IPS-20b (cell line): ENCODE results near the gene RRBP1.

Source experiments
- H3K27ac ChIP-seq: one replicate; pipeline ENCODE4 v1.5.1; 2013; ENCODE audit warnings: low read length
- H3K27me3 ChIP-seq: 2 replicates; pipeline ENCODE4 v1.6.1; 2013; ENCODE audit warnings: mild to moderate bottlenecking, low read length, inconsistent platforms; ENCODE audit not compliant: insufficient read depth
- H3K36me3 ChIP-seq: 2 replicates; pipeline ENCODE4 v1.6.1; 2013; ENCODE audit warnings: low read depth, mild to moderate bottlenecking, inconsistent platforms, low read length, moderate library complexity; ENCODE audit not compliant: insufficient read depth
- H3K4me1 ChIP-seq: 2 replicates; pipeline ENCODE4 v1.6.1; 2013; ENCODE audit warnings: mild to moderate bottlenecking, control low read depth, inconsistent platforms, low read length, moderate library complexity; ENCODE audit not compliant: insufficient read depth
- H3K4me3 ChIP-seq: 2 replicates; pipeline ENCODE4 v1.5.1; 2013; ENCODE audit warnings: mild to moderate bottlenecking, low read length, inconsistent platforms
- H3K9ac ChIP-seq: 2 replicates; pipeline ENCODE4 v1.6.1; 2013; ENCODE audit warnings: low read depth, mild to moderate bottlenecking, inconsistent platforms, low read length, moderate library complexity
- H3K9me3 ChIP-seq: 2 replicates; pipeline ENCODE4 v1.6.1; 2013; ENCODE audit warnings: mild to moderate bottlenecking, low read depth, low read length, inconsistent platforms; ENCODE audit not compliant: insufficient read depth

RRBP1 gene

DNA sequence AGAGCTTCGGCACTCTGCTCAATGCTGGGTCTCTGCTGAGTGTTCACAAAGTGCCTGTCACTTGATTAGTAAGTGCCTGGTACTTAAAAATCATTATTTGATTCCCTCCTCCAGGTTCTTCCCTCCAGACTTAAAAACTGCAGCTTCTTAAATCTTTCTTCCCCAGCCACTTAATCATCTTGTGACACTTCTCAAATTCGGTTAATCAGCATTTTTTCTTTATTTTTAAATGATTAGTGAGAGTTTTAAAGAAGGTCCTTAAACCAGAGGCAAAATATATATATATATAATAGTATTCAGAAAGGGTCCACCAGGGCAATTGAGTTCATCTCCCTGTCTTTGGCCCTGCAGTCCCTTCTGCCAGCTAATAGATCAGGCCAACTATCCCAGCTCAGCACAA is 9.7 kb upstream of the RRBP1 start:
- 0 out of 2 replicates have a peak, but pooled peaks cover 6% of the 10 kb centered on the region for H3K4me1 ChIP-seq
- no peaks in the 10 kb centered on the region for H3K36me3 ChIP-seq
- no peaks in the 10 kb centered on the region for H3K9me3 ChIP-seq
- H3K4me3 ChIP-seq = no peak overlapping the region
- 0 out of 2 replicates have a peak, but pooled peaks cover 10% of the 10 kb centered on the region for H3K27me3 ChIP-seq
- no peak overlapping the region for H3K27ac ChIP-seq
- no peak overlapping the region for H3K9ac ChIP-seq

GRCh38 chr20:17690144-17690543 is 8.1 kb upstream of the RRBP1 start:
- H3K9ac ChIP-seq = no peak overlapping the region
- H3K36me3 ChIP-seq = no peaks in the 10 kb centered on the region
- 0 out of 2 replicates have a peak, but pooled peaks cover 6% of the 10 kb centered on the region for H3K4me1 ChIP-seq
- 0 out of 2 replicates have a peak, but pooled peaks cover 10% of the 10 kb centered on the region for H3K27me3 ChIP-seq
- H3K9me3 ChIP-seq = no peaks in the 10 kb centered on the region
- H3K4me3 ChIP-seq = no peak overlapping the region
- no peak overlapping the region for H3K27ac ChIP-seq

DNA sequence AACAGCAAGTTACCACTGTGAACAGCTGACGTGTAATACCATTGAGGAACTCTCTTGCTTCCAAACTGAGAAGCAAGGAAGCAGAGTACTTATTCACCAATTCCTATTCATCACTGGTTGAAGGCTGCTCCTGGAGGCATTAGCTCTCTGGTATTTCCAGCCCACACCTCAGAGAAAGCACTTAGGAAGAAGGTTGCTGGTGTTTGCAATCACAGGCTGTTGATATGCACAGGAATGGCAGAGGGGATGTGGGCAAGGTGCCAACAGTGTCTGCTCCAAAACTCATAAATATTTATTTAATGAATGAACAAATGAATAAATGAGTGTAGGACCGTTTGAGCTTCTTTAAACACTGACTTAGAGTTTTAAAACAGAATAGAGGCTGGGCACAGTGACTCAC is 6.9 kb upstream of the RRBP1 start:
- Histone ChIP-seq H3K36me3 (no peaks in the 10 kb centered on the region), H3K27me3 (0 out of 2 replicates have a peak, but pooled peaks cover 16% of the 10 kb centered on the region), H3K4me3 (no peak overlapping the region), H3K4me1 (0 out of 2 replicates have a peak, but pooled peaks cover 6% of the 10 kb centered on the region), H3K9me3 (no peaks in the 10 kb centered on the region), H3K9ac (no peak overlapping the region), H3K27ac (no peak overlapping the region)

- Histone ChIP-seq H3K36me3 (no peaks in the 10 kb centered on the region), H3K9me3 (no peaks in the 10 kb centered on the region), H3K27ac (no peak overlapping the region), H3K27me3 (0 out of 2 replicates have a peak, but pooled peaks cover 12% of the 10 kb centered on the region), H3K4me1 (peaks cover 2% of the 10 kb centered on the region; the same call in 1 of the 2 replicates), H3K9ac (no peak overlapping the region), H3K4me3 (no peak overlapping the region)
These were observed 5.8 kb upstream of the RRBP1 start for GRCh38 chr20:17687800-17688199.

DNA sequence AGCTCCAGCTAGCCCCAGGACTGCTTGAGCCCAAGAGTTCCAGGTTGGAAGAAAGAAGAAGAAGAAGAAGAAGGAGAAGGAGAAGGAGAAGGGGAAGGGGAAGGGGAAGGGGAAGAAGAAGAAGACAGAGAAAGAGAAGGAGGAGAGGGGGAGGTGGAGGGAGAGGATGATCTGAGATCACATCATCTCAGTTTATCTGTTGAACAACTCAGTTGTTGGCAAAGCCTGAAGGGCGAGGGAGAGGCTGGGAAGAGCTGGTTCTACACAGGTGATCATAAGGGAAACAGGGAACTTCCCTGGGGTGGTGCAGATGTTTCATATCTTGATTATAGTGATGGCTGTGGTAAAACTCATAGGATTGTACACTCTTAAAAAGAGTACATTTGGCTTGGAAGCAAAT is 3.1 kb upstream of the RRBP1 start:
- H3K4me3 ChIP-seq = no peak overlapping the region

DNA sequence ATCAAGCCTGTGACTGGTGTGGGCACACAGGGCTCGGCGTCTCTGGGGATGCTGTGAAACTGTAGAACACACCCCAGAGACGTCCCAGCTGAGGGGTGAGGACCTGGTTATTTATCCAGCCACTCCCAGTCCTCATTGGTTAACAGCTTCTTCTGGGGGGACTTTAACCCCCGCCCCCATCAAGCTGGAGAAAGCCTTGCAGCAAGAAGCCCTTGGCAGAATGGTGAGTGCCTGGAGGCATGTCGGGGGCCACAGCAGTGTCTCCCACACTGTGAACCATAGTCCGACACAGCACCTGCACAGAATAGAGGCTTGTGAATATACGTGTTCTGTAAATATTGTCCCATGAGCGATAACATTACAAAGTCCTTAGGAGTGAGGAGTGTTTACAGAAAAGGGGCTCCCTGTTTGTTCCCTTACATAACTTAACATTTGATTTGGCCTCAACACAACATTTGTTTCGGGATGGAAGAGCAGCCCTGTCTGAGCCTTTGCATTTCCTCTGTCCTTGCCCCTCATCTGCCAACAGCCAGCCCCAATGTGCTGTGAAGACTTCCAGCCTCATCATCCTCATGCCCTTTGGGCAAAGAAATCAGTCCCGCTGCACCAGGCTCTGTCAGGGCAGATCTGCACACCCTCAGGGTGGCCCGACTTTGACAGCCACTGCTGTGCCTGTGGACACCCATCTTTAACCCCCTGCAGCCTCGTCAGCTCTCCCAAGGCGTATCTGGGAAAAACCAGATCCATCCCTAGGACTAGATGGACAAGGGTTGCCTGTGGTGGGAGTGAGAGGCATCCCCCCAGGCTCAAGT is 2.2 kb upstream of the RRBP1 start:
- H3K9me3 ChIP-seq = no peaks in the 10 kb centered on the region
- H3K27ac ChIP-seq = no peak overlapping the region
- no peak overlapping the region for H3K4me3 ChIP-seq
- no peak overlapping the region for H3K9ac ChIP-seq
- H3K27me3 ChIP-seq = 0 out of 2 replicates have a peak, but pooled peaks cover 12% of the 10 kb centered on the region
- H3K4me1 ChIP-seq = peaks cover 14% of the 10 kb centered on the region; the same call in 1 of the 2 replicates
- H3K36me3 ChIP-seq = peaks cover 6% of the 10 kb centered on the region

More for the DNA sequence above, 3.1 kb upstream of the RRBP1 start:
- Histone ChIP-seq H3K27ac (no peak overlapping the region), H3K36me3 (no peaks in the 10 kb centered on the region), H3K4me1 (peaks cover 5% of the 10 kb centered on the region; the same call in 1 of the 2 replicates), H3K27me3 (0 out of 2 replicates have a peak, but pooled peaks cover 12% of the 10 kb centered on the region), H3K9ac (no peak overlapping the region), H3K9me3 (no peaks in the 10 kb centered on the region)

DNA sequence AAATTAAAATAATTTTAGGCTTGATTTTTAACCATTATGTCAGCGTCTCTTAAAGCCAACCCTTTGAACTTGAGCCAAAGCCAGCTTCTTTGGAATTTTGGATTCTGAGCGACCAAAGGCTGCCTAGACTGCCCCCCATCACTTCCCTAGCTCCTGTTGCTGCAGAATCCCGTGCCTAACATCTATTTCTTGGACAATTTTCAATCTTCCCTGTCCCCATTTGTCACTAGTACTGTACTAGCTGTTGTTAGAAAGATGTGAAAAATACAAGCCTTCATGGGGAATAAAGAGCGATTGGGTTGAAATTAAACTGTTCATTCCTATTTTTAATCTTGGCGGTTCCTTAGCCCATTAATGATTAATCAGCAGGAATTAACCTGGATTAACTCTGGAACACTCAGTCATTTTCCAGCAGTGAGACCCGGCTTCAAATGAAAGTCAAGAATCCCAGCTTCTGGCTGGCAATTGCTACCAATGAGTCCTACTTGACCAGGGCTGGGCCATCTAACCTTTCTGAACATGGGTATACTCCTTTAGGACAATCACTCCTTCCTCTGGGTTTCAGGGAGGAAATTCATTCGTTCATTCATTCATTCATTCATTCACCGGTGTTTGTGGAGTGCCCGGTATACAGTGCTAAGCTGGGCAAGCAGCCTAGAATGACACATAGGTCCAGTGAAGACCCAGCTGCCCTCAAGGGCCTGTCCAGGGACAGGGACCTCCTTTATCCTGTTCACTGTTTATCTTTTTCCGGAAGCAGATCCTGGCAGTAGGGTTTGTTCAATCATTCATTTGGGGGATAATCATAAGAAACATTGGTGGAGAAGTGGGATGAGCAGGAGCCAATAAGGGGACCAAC is 1.4 kb upstream of the RRBP1 start:
- H3K4me3 ChIP-seq = peak overlapping the region; percentile 79
- peaks cover 16% of the 10 kb centered on the region; the same call in 1 of the 2 replicates for H3K4me1 ChIP-seq
- H3K36me3 ChIP-seq = peaks cover 14% of the 10 kb centered on the region
- H3K9me3 ChIP-seq = no peaks in the 10 kb centered on the region
- no peak overlapping the region for H3K9ac ChIP-seq
- H3K27me3 ChIP-seq = 0 out of 2 replicates have a peak, but pooled peaks cover 12% of the 10 kb centered on the region
- no peak overlapping the region for H3K27ac ChIP-seq

DNA sequence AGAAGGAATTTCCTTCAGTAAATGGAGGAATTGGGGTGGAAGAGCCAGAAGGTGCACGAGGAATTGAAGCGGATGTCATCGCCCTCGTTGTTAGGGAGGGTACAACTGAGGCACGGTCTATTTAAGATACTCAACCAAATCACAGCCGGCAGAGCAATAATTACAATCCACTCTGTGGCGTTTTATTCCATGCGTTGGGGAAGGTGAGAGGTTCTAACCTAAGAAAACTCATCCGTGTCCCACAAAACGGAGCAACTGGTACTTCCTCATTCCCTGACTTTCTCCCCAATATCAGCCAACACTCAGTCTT is 802 bp upstream of the RRBP1 start:
- Histone ChIP-seq H3K9me3 (no peaks in the 10 kb centered on the region), H3K9ac (peak overlapping the region; percentile 52; the same call in 1 of the 2 replicates), H3K27me3 (0 out of 2 replicates have a peak, but pooled peaks cover 12% of the 10 kb centered on the region), H3K4me1 (peaks cover 16% of the 10 kb centered on the region; the same call in 1 of the 2 replicates), H3K36me3 (peaks cover 20% of the 10 kb centered on the region), H3K4me3 (peak overlapping the region; percentile 79), H3K27ac (no peak overlapping the region)

DNA sequence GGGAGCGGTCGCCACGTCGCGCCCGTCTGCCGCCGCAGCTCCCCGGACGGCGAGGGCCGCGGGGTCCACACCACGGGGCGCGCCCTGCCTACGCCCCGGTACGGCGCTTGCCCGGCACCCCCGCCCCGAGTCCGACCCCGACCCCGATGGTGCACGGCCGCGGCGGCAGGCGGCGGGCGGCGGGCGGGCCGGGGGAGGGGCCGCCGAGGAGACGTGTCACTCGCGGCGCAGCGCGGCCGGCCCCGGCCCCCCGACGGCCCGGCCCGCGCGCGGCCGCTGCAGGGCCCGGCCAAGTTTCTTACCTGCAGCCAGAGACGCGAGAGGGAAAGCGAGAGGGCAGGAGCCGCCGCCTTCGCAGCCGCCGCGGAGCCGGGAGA is 328 bp downstream of the RRBP1 start:
- Histone ChIP-seq H3K4me3 (peak overlapping the region; percentile 66; the same call in 1 of the 2 replicates), H3K9ac (no peak overlapping the region; the same call in 1 of the 2 replicates), H3K4me1 (peaks cover 16% of the 10 kb centered on the region; the same call in 1 of the 2 replicates), H3K27me3 (0 out of 2 replicates have a peak, but pooled peaks cover 6% of the 10 kb centered on the region), H3K9me3 (no peaks in the 10 kb centered on the region), H3K27ac (no peak overlapping the region), H3K36me3 (peaks cover 31% of the 10 kb centered on the region)

GRCh38 chr20:17680836-17681725 is 961 bp downstream of the RRBP1 start:
- Histone ChIP-seq H3K4me1 (peaks cover 16% of the 10 kb centered on the region; the same call in 1 of the 2 replicates), H3K4me3 (peak overlapping the region; percentile 87), H3K9ac (peak overlapping the region; percentile 81), H3K36me3 (peaks cover 37% of the 10 kb centered on the region), H3K27ac (no peak overlapping the region), H3K9me3 (no peaks in the 10 kb centered on the region), H3K27me3 (0 out of 2 replicates have a peak, but pooled peaks cover 6% of the 10 kb centered on the region)
